ENCODE measurements around the gene MSANTD2. TPM values are rescaled to one million over a fixed set of nuclear protein-coding genes. Genes with fewer than 3 reads are reported as not detected.

MSANTD2 gene
- total RNA-seq, 1 experiment from 2014 or later, result 15.3 TPM

- POLR2A ChIA-PET, result interaction anchor here (0.7 to 1.3 kb wide), 3 partner anchors 51 to 77 kb away, joined by 4 to 6 read pairs (median 4); partner anchors contain the start of genes SIAE and SPA17
- intact Hi-C loops (cut with micrococcal nuclease), result loop anchor here (5.0 to 10.0 kb wide), 2 partner anchors 47 to 75 kb away; partner anchors contain the start of genes SIAE and SPA17
- BruUV-seq (replicated peaks), result no TSS peak
- no peak for DNase-seq (ENCODE audit: unreplicated experiment)
- H3K4me1 Mint-ChIP-seq (ENCODE audit: insufficient read depth, unreplicated experiment), result peaks cover 6% of the 10 kb centered on the region
- no peaks in the 10 kb centered on the region for H3K9me3 Mint-ChIP-seq (ENCODE audit: unreplicated experiment)
- H3K27me3 Mint-ChIP-seq (ENCODE audit: insufficient read depth, unreplicated experiment), result no peaks in the 10 kb centered on the region
- H3K4me3 Mint-ChIP-seq (ENCODE audit: unreplicated experiment), result peak overlapping the region; percentile 83
- H3K27ac Mint-ChIP-seq (ENCODE audit: low read depth, unreplicated experiment), result no peak overlapping the region
- H3K36me3 Mint-ChIP-seq (ENCODE audit: insufficient read depth, unreplicated experiment), result no peaks in the 10 kb centered on the region
- CTCF ChIA-PET, result interaction anchor here (0.8 to 6.6 kb wide), 10 partner anchors 9 to 91 kb away, joined by 3 to 72 read pairs (median 6); partner anchors contain the start of genes ESAM, SIAE and SPA17
- no peak for TF ChIP-seq CTCF (IDR thresholded peaks at IDR 0.05; ENCODE audit: unreplicated experiment)
Measured at GRCh38 chr11:124747406-124748099, 52.7 kb downstream of the MSANTD2 start.

GRCh38 chr11:124746621-124747243 lies 53.5 kb downstream of the MSANTD2 start:
- Mint-ChIP-seq H3K36me3 (ENCODE audit: insufficient read depth, unreplicated experiment) (no peaks in the 10 kb centered on the region), H3K4me1 (ENCODE audit: insufficient read depth, unreplicated experiment) (peaks cover 6% of the 10 kb centered on the region), H3K9me3 (ENCODE audit: unreplicated experiment) (no peaks in the 10 kb centered on the region), H3K27me3 (ENCODE audit: insufficient read depth, unreplicated experiment) (no peaks in the 10 kb centered on the region), H3K4me3 (ENCODE audit: unreplicated experiment) (peak overlapping the region; percentile 83), H3K27ac (ENCODE audit: low read depth, unreplicated experiment) (peak overlapping the region; percentile 37)
- CTCF ChIA-PET, result interaction anchor here (0.7 to 6.6 kb wide), 15 partner anchors 10 to 1007 kb away, joined by 3 to 72 read pairs (median 5); partner anchors contain the start of genes ESAM, SIAE and SPA17
- no TSS peak for BruUV-seq (replicated peaks)
- POLR2A ChIA-PET, result interaction anchor here (0.5 to 1.3 kb wide), 8 partner anchors 9 to 76 kb away, joined by 3 to 6 read pairs (median 4); partner anchors contain the start of genes MSANTD2, SIAE and SPA17
- DNase-seq (ENCODE audit: unreplicated experiment), result peak; percentile 90
- peak; percentile 50 for TF ChIP-seq CTCF (IDR thresholded peaks at IDR 0.05; ENCODE audit: unreplicated experiment)
- intact Hi-C loops (cut with micrococcal nuclease), result loop anchor here (5.0 to 10.0 kb wide), 2 partner anchors 48 to 74 kb away; partner anchors contain the start of genes SIAE and SPA17

GRCh38 chr11:124745835-124746620 lies 54.2 kb downstream of the MSANTD2 start:
- intact Hi-C loops (cut with micrococcal nuclease), result loop anchor here (5.0 to 10.0 kb wide), 2 partner anchors 49 to 74 kb away; partner anchors contain the start of genes SIAE and SPA17
- Mint-ChIP-seq H3K9me3 (ENCODE audit: unreplicated experiment) (no peaks in the 10 kb centered on the region), H3K4me1 (ENCODE audit: insufficient read depth, unreplicated experiment) (peaks cover 6% of the 10 kb centered on the region), H3K4me3 (ENCODE audit: unreplicated experiment) (peak overlapping the region; percentile 83), H3K27ac (ENCODE audit: low read depth, unreplicated experiment) (no peak overlapping the region), H3K36me3 (ENCODE audit: insufficient read depth, unreplicated experiment) (no peaks in the 10 kb centered on the region), H3K27me3 (ENCODE audit: insufficient read depth, unreplicated experiment) (no peaks in the 10 kb centered on the region)
- no peak for TF ChIP-seq CTCF (IDR thresholded peaks at IDR 0.05; ENCODE audit: unreplicated experiment)
- POLR2A ChIA-PET, result interaction anchor here (0.5 to 1.3 kb wide), 8 partner anchors 10 to 89 kb away, joined by 3 to 6 read pairs (median 4); partner anchors contain the start of genes MSANTD2, SIAE and SPA17
- no TSS peak for BruUV-seq (replicated peaks)
- CTCF ChIA-PET, result interaction anchor here (0.6 to 6.6 kb wide), 13 partner anchors 16 to 1007 kb away, joined by 3 to 72 read pairs (median 6); partner anchors contain the start of genes ESAM, SIAE and SPA17
- DNase-seq (ENCODE audit: unreplicated experiment), result no peak
